ENCODE measurements around the gene KRT8.
A peak's percentile ranks its signal among the peaks of the same experiment; 100 is the strongest.

KRT8 gene

GRCh38 chr12:52870361-52871290 is 34.2 kb downstream of the KRT8 start:
- peak; percentile 86 for TF ChIP-seq CTCF (IDR thresholded peaks at IDR 0.05; ENCODE audit: low read depth, low read length, missing control alignments)
- DNase-seq (ENCODE audit: low read depth): no peak
- no peak overlapping the region for H3K4me3 ChIP-seq (ENCODE audit: low read depth, low read length)

DNA sequence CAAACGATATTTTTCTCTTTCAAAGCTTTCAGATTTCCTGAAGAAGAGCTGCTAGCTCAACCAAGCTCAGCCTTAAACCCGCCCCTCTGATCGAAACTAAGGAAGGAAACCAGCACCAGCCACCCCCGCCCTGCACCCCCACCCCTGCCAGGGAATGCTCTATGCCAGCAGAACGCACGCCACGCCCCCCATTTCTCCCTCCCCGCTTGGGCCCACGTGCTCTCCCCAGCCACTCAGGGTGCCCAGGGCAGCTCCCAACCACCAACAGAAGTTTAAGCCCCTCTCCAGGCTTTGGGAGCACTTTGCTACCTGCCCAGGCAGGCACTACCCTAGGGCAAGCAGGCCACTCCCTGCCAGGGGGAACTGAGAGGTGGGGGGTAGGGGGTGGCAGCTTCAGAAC is 37.2 kb downstream of the KRT8 start:
- H3K4me3 ChIP-seq (ENCODE audit: low read depth, low read length): no peak overlapping the region
- TF ChIP-seq CTCF (IDR thresholded peaks at IDR 0.05; ENCODE audit: low read depth, low read length, missing control alignments): no peak
- no peak for DNase-seq (ENCODE audit: low read depth)

- no peak overlapping the region for H3K4me3 ChIP-seq (ENCODE audit: low read depth, low read length)
- DNase-seq (ENCODE audit: low read depth): no peak
Observed at GRCh38 chr12:52867152-52867551, 37.7 kb downstream of the KRT8 start.

DNA sequence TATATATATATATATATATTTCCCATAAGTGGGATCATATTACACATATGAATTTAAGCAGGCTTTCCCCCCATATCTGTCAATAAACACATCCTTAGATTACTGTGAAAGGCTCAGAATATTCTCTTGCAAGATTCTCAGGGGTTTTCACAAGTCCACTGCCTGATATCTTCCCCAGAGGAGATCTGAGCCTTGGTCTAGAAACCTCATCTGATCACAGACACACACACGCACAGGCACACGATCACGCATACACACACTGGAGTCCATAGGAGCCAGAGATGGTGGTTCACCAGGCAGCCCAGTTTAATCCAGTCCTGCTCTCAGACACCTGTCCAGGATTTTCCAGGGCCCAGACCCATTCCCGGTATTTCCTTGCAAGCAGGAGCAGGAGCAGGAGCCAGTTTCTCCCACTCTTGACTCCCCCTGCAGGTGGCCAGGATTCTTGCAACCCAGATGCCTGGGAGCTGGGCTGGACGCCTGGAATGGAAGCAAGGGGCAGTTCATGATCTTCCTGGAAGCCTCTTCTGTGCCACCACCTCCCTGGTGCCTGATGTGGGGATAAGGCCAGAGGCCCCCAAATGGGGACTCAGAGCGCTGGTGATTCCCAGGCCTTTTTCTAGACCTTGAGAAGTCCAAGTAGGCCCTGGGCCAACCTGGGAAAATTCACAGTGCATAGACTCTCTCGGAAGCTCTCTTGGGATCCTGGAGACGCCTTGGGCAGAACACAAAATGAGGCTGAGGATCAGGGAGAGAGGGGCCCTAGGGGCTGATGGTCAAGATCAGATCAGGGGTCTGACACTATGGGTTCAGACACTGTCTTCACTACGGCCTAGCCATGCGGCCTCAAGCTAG is 39.6 kb downstream of the KRT8 start:
- H3K4me3 ChIP-seq (ENCODE audit: low read depth, low read length): no peak overlapping the region
- peak; percentile 88 for TF ChIP-seq CTCF (IDR thresholded peaks at IDR 0.05; ENCODE audit: low read depth, low read length, missing control alignments)
- no peak for DNase-seq (ENCODE audit: low read depth)

More at GRCh38 chr12:52867152-52867551, 37.7 kb downstream of the KRT8 start:
- TF ChIP-seq CTCF (IDR thresholded peaks at IDR 0.05; ENCODE audit: low read depth, low read length, missing control alignments): no peak

DNA sequence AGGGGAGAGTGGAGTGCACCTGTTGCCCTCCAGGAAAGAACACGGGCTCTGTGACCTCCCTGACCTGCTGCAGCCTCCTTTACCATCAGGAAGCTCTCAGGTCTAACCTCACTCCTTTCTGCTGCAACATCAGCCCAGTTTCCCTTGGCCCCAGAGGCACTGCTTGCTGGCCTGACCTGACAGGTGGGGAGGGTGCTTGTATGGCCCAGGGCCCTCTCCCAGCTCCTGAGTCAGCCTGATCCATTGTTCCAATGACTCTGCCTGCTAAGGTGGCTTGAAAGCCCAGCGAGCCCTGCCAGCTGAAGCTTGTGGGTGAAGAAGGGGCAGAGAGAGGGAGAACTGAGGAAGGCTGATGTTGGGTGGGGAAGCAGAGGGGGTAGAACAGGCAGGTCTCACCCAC is 42.9 kb downstream of the KRT8 start:
- TF ChIP-seq CTCF (IDR thresholded peaks at IDR 0.05; ENCODE audit: low read depth, low read length, missing control alignments): no peak
- no peak overlapping the region for H3K4me3 ChIP-seq (ENCODE audit: low read depth, low read length)
- DNase-seq (ENCODE audit: low read depth): no peak

DNA sequence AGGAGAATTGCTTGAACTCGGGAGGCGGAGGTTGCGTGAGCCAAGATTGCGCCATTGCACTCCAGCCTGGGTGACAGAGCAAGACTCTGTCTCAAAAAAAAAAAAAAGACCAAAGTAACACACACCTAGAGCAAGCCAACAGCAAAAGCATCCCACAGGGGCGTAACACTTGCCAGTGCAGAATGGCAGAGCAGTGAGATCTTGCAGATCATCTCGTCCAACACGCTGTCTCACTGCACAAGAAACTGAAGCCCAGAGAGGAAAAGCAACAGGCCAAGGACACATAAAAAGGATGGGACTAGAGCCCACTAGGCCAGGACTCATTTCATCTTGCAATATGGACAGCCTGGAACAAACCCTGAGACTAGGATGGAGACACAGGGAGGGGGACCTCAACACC is 43.4 kb downstream of the KRT8 start:
- no peak for DNase-seq (ENCODE audit: low read depth)
- H3K4me3 ChIP-seq (ENCODE audit: low read depth, low read length): no peak overlapping the region
- TF ChIP-seq CTCF (IDR thresholded peaks at IDR 0.05; ENCODE audit: low read depth, low read length, missing control alignments): no peak

Data from GM12864 (cell line).